ENCODE results near the gene RFC1.

RFC1 gene

DNA sequence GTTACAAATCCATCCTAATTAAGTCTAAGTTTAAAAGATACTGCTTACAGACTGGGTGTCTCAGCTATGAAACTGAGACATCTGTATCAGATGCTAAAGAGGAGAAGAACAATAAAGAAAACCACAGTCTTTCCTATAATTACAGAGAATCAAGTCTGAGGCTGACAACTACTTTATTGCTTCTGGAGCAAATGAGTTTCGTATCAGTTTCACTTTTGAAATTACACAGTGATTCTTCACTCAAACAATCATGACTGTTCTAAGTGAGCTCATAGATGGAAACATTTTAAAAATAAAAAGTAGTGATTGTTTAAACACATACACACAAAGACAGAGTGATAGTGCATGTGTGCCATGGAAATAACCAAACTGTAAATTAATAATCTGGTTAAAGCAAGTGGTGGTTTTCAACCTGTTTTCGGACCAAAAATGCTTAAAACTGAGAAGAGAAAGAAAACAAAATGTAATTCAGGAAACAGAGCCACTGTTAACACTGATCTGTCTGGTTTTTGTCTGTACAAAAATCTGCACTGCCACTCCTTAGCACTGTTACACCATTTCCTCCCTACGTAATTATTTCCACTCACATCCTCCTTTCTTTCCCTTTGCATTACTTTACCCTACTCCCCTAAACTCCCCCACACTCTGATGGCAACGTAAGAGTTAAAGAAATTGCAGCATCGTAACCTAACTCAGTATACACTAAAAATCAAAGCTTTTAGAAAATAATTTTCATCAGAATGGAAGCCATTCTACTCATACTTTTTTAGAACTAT lies 12.5 kb downstream of the RFC1 start:
- no peak for DNase-seq

DNA sequence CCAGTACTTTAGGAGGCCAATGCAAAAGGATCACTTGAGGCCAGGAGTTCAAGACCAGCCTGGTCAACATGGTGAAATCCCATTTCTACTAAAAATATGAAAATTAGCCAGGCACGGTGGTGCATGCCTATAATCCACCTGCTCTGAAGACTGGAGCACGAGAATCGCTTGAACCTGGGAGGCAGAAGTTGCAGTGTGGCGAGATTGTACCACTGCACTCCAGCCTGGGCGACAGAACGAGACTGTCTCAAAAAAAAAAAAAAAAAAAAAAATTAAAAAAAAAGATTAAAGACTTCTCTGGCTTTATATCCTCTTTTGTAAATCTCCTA lies 13.0 kb downstream of the RFC1 start:
- DNase-seq: peak; percentile 2

DNA sequence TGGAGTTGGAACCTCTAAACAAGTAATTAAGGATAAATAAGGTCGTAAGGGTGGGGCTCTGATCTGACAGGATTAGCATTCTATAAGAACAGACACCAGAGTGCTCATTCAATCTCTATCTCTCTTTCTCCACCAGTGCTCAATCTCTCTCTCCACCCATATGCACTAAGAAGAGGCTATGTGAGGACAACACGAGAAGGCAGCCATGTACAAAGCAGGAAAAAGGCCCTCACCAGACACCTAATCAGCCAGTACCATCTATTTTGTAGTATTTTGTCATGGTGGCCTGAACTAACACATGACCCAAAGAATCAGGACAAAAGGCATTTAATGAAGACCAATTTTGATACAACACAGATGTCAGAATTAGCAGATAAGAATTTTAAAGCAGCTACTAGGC lies 16.8 kb downstream of the RFC1 start:
- DNase-seq: no peak

DNA sequence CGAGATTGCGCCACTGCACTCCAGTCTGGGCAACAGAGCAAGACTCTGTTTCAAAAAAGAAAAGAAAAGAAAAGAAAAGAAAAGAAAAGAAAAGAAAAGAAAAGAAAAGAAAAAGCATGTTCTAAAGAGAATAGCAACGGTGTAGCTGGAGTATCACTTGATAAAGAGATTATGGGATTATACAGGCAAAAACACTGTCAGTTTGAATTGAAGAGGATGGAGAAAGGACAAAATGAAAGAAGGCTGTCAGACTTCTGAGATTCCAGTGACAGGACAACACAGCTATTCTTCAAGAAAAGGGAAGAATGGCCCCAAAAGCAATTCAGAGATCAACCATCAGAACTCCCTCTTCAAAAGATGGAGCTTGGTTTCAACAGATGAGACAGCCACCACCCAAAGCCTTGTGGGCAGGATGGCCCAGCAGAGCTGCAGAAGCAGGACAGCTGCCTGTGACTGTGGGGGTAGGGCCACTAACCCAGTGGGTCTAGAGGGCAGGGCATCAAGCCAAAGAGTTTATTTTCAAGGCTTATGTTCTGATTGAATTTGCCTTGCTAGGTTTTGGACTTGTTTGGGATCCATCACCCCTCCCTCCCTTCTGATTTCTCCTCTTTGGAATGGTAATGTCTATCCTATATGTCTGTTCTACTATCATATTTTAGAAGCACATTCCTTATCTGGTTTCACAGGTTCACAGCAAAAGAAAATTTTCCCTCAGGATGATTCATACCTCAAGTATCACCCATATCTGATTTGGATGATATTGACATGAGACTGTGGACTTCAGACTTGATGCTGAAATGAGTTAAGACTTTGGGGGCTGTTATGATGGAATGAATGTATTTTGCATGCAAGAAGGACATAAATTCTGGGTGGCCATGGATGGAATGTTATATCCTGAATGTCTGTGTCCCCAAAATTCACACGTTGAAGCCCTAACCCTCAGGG lies 17.5 kb downstream of the RFC1 start:
- no peak for DNase-seq

DNA sequence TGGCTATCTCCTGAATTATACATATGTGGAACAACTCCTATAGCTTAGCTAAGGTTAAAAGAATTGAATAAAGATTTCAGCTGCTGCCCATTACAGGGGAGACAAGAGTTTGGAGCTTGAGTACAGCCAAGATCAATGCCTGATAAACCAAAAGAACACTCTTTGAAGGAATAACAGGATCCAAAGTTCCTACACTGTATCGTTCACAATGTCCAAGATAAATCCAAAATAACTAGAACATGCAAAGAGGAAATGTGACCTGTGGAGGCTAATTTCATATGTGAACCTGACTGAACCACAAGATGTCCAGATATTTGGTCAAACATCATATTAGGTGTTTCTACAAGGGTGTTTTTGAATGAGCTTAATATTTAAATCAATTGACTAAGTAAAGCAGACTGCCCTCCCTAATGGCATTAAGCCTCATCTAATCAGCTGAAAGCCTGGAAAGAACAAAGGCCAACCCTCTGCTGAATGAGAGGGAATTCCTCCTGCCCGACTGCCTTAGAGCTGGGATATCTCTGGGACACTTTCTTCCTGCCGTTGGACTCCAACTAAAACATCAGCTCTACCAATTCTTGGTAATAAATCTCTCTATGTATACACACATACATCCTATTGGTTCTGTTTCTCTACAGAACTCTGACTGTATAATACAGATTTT lies 19.2 kb downstream of the RFC1 start:
- no peak for DNase-seq

DNA sequence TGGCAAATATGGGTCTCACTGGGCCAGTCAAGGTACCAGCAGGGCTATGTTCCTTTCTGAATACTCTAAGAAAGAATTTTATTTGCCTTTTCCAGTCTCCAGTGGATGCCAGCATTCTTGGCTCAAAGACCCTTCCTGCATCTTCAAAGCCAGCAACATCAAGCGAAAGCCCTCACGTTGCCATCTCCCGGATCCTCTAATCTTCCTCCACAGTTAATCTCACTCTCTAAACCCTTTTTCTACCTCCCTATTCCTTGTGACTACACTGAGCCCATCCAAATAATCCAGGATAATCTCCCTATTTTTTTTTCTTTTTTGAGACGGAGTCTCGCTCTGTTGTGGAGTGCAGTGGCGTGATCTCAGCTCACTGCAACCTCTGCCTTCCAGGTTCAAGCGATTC lies 23.4 kb downstream of the RFC1 start:
- no peak for DNase-seq

DNA sequence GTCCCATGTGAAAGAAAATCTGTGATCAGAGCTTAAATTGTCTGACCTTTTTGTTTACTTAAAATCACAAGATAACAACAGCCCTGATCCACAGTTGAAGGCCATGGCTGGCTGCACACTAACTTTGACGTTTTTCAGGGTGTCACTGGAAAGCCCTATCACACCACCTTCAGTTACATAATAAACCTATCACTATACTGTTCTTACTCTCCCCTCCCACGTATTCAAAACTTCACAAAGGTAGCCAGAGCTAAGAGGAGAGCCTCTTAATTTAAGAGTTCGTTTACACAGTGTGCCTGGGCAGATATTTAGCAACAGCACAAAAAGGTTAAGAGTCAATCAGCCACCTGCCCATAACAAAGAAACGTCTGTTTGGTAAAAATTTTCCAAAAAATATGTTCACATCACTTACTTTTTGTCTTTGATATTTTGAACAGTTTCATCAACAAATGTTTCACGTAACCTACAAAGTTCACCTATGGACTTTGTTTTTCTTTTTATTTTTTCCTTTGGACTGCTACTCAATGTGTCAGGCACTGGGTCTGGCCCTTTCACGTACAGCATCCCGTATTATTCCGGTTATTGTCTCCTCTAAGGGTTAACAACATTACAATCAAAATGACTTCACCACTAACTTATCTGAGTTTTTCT lies 25.0 kb downstream of the RFC1 start:
- no peak for DNase-seq

DNA sequence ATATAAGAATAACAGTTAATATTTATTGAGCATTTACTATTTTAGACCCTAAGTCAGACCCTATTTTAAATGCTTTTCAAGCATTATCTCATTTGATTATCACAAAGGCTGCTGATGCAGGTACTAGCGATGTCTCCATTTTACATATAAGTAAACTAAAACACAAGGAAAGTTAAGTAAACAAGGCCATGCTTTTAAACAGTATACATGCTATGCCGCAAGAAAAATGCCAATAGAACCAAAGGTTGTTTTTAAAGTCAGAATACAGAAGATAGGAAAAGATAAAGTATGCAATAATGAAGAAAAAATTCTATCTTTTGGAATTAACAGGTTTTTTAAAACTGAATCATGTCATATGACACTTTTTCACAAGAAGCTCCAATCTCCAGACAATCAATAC lies 26.2 kb downstream of the RFC1 start:
- no peak for DNase-seq

DNA sequence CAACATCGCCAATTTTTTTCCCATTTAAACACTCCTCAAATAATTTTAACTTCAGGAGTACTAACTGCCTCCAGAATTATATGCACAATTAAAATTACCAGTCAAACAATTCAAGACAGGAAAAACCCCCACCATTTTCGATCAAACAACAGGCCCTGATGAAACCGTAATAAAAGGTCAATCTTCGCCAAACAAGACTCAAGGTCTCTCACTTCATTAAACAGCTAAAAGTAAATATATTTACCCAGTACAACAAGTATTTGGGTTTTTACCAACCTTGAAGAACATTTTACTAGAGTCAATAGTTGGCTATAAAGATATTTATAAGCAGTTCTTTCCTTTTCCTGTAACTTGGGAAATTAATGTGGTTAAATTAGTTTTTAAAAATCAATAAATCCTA lies 28.3 kb downstream of the RFC1 start:
- no peak for DNase-seq

DNA sequence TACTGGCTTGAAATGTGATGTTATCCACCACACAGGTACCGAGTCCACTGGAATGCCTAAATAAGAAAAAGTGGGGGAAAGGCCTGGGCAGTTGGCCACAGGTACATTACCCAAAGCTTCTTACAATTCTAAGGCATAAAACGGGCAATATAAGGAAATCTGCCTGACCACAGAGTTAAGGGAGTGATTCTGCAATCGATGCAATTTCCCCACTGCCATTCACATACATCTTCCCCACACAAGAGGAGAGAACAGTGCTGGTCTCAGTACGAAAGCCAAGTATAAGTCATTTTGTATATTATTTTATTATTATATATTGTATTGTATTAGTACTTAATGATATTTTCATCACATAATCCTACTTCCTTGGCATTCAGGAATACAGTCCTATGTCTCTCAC lies 30.6 kb downstream of the RFC1 start:
- no peak for DNase-seq

DNA sequence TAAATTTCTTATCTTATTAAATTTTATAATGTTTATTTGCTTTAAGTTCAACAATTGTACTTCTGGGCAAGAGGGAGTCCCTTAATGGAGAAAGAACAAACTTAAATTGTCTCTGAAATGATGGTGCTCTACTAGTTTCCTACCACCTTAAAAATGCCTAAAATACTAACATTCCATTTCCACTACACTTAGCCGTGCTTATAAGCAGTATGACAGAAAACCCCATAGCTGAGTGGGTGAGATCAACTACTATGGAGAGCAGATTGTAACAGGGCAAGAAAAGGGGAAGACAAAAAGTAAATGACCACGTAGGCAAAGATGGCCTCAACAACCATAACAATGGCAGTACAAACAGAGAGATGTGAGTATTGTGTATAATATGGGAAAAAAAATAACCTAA lies 35.0 kb downstream of the RFC1 start:
- no peak for DNase-seq

DNA sequence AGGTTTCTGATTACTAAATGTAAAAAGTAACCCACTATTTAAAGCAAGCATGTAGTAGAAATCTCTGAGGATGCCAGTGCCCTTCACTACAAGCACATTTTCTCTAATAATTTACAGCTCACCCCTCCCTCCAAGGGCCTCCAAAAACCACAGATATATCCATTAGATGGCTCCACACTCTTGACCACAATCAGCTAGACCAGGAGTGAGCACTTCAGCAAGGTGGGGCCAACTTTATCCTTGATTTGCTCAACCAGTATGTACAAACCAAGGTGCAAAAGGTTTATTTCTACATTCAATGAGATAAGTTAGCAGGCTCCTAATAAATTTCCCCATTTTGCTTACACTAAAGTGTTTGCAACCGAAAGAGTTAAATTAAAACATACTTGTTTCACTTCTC lies 35.8 kb downstream of the RFC1 start:
- DNase-seq: no peak

DNA sequence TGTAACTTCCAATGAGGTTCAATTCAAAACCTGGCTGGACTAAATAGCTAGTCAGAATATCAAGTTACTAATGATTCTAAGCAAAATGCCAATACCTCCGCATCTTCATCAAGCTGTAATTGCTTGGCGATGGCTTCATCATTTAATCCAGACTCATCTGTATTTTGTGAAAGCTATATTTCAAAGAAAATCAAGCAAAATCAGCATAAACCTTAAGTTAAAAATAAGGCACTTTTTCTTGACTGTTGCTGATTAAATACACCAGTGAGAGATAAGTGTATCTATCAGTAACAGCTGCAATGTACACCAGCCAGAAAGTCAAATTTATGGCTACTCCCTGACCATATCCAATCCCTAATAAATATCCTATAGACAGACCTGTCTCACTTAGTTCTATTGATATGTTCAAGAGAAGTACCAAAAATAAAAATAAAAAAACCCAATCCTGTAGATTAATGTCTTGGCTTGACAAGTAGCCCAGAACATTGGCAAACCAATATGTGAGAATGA lies 39.6 kb downstream of the RFC1 start:
- DNase-seq: no peak

DNA sequence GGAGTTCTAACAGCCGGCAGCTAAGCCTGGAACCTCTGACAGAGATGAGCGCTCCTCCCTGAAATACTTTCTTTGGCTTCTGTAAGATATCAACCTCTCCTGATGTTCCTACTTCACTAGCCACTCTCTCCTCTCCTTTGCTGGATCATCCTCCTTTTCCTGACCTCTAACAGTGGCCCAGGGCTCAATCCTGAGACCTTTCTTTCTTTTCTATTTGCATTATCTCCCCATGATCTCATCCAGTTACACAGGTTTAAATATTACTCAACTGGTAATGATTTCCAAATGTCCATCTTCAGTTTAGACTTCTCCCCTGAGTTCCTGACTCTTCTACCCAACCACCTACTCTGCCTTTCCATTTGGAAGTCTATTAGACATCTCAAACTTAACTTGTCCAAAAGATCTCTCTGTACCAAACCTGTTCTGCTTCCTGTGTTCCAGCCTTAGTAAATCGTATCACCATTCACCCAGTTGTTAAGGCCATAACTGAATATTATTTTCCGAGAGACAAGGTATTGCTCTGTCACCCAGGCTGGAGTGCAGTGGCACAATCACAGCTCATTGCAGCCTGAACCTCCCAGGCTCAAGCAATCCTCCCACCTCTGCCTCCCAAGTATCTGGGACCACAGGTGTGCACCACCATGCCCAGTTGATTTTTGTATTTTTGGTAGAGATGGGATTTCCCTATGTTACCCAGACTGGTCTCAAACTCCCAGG lies 41.1 kb downstream of the RFC1 start:
- no peak for DNase-seq

DNA sequence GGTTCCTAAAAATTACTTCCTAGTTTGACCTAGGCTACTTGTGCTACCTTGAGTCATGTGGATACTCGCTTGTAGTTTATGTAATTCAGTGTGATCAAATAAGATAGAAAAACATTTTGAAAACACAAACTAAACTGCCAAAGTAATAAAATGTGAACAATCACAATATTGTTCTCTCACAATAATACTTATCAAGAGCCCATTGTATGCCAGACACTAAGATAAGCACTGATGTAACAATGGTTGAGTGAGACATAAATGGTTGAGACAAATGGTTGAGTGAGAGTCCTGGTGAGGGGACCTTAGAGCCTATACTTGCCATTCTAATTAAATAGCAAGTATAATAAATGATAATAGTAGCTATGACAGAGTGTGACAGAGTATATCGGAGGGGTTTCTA lies 41.7 kb downstream of the RFC1 start:
- DNase-seq: no peak

DNA sequence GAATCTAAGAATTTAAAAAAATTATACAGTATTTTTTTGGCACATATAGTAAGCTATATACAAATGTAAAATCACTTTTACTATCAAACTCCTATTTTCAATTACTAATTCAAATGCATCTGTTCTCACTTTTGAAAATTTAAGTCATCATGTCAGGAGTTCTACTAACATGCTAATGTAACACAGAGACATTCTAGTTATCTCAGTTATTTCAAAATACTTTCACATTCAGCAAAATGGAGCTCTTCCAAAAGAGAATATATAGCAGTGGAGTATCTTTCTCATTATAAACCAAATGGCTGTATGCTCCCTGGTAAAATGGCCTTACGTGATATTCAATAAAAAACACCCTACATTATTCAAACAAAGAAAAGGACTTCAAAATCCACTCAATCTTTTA lies 42.3 kb downstream of the RFC1 start:
- no peak for DNase-seq

DNA sequence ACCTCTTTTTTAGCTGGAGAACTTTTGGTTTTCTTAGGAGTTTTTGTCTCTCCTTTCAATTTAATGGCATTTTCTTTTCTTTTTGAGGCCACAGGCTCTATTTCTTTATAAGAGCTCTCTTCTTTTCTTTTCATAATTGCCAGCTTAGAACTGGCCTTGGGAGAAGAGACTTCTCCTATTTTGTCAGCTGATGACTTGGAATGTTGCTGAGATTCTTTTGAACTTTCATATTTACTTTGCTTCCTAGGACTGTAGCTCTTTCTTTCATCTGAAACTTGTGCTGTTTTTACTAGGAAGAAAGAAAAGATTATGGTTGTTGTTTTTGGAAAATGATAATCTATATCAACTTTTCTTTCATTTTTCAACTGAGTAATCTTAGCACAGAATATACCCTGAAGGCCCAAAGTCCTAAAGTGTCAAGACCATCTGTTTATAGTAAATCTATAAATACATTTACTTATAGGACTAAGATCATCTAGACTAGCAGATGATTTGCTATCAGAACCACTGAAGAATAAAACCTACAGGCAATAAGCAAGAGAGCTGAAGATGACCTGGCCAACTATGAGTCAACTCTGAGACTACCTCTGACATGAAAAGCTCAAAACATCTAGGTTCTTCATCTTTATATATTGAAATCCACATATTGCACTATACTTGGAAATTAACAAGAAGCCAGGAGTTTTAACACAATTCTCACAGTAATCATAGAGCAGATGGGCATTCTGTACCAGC lies 45.6 kb downstream of the RFC1 start:
- DNase-seq: no peak

DNA sequence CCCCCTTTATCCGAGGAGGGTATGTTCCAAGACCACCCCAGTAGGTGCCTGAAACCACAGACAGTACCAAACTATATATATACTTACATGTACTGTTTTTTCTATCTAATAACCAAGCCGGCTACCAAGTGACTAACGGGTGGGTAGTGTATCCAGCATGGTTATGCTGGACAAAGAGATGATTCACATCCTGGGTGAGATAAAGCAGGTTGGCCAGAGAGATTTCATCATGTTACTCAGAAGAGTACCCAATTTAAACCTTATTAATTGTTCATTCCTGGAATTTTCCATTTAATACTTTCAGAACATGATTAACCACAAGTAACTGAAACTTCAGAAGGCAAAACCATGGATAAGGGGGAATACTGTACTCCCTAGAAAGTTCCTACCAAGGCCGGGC lies 46.5 kb downstream of the RFC1 start:
- no peak for DNase-seq

DNA sequence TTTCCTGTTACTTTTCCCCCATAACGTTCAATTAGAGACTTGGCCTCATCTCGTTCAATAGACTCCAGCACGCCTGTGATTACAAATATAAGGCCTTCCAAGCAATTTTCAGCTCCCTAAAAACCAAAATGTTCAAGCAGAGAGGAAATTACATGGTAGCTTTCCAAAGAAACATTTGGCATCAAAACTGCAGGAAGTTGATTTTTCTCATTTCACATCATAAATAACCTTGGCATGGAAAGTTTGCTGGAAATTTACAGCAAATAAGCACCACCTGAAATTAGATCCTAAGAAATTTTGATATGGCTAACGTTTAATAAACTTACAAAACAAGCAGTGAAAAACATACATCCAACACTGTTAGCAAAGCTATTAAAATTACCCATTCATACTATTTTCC lies 53.3 kb downstream of the RFC1 start:
- no peak for DNase-seq

DNA sequence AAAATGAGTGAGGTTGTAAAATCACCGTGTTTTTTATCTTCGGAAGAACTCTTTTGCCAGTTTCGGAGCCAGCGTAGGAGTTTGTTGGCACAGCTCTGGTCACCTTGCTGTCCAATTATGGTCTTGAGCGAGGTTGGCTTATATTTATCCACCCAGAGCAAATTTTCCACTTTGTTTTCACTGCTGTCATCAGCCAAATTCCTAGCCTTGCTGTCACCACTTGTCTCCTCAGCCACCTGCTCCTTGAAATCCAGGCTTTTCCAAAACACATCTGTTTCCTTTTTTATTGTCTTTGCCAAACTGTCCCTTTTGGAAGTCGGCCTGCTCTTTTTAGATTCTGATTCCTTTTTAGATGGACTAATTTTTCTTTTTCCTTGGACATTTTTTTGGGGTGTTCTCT lies 57.6 kb downstream of the RFC1 start:
- DNase-seq: no peak

DNA sequence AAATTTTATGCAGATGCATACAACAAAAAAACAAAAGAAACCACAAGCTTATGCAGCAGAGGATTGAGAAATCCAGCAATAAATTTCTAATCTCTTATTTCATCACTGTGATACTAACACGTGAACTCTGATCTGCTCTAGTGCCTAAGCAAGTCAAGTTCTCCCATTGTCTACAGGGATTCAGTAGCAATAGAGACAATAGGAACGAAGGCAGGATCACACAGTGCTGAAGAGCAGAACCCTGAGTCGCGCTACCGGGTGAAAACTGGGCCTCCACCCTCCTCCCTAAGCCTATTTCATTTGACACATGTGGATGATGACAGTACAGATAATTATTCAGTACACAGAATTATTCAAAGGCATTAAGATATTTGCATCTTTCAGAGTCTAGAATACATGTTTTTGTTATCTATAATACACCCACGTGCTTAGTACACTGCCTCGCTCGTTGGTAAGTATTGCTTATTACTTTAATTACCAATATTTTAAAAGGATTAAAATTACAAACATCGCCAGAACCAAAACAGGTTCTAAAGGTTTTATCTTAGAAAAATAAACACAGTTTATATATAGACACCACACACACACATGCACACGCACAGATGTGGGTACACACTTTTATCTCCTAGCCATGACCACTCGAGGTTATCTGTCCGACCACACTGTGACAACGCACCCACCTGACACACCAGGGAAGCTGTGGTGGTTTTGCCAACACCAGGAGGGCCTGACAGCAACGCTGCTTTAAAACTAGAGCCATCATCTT lies 60.1 kb downstream of the RFC1 start:
- DNase-seq: no peak

All from effector CD8-positive, alpha-beta T cell (primary cell).